Caco-2 (cell line): ENCODE measurements around the gene MTRF1L. TPM values are rescaled to one million over a fixed set of nuclear protein-coding genes. Genes with fewer than 3 reads are reported as not detected.

Experiments
- BruUV-seq: library from RNA; stranded (reverse); fragments of 400-500 nt; replicated peaks from 2 replicates; lab custom pipeline; 2021; lab: Mats Ljungman, UMichigan
- CTCF ChIA-PET: fragments of 300-600 bp; sonication (Branson Sonifier 250); formaldehyde crosslinking; loops from one replicate; lab custom pipeline; 2022; ENCODE audit warnings: antibody characterized with exemption; lab: Charles Lee
- POLR2A ChIA-PET: fragments of 300-600 bp; sonication (Branson Sonifier 250); formaldehyde crosslinking; loops from one replicate; lab custom pipeline; 2022; ENCODE audit warnings: antibody characterized with exemption; lab: Charles Lee
- DNase-seq, 2 experiments: peaks; one replicate each; pipeline versions ENCODE4 v3.0.0 to v3.0.0-alpha.2; 2020 to 2022
- H3K27me3 ChIP-seq: replicated peaks from 2 replicates; pipeline ENCODE4 v1.6.0; 2011; ENCODE audit warnings: low read length; ENCODE audit not compliant: control insufficient read depth, insufficient read depth
- H3K36me3 ChIP-seq: 2 replicates; pipeline ENCODE4 v1.5.1; 2011; ENCODE audit warnings: low read length; ENCODE audit not compliant: control insufficient read depth, insufficient read depth
- H3K4me1 ChIP-seq: fragments of 250-450 bp; sonication (Bioruptor Pico); 2 replicates; pipeline ENCODE4 v1.5.1; 2020; ENCODE audit warnings: mild to moderate bottlenecking
- H3K4me3 ChIP-seq: 2 replicates; pipeline ENCODE4 v1.5.1; 2011; ENCODE audit warnings: low read depth, mild to moderate bottlenecking, control low read depth, low read length
- H3K9me3 ChIP-seq: fragments of 250-450 bp; sonication (Bioruptor Pico); 2 replicates; pipeline ENCODE4 v1.5.1; 2020; ENCODE audit warnings: mild to moderate bottlenecking, moderate library complexity
- H3K27ac Mint-ChIP-seq: one replicate; pipeline ENCODE4 v1.8.0; 2022; ENCODE audit warnings: mixed read lengths; ENCODE audit not compliant: unreplicated experiment
- H3K27me3 Mint-ChIP-seq: one replicate; pipeline ENCODE4 v1.8.0; 2022; ENCODE audit warnings: mixed read lengths; ENCODE audit not compliant: insufficient read depth, unreplicated experiment
- H3K36me3 Mint-ChIP-seq: one replicate; pipeline ENCODE4 v1.8.0; 2022; ENCODE audit warnings: mild to moderate bottlenecking, mixed read lengths; ENCODE audit not compliant: insufficient read depth, unreplicated experiment
- H3K4me1 Mint-ChIP-seq: one replicate; pipeline ENCODE4 v1.8.0; 2022; ENCODE audit warnings: low read depth, mixed read lengths; ENCODE audit not compliant: unreplicated experiment
- H3K4me3 Mint-ChIP-seq: one replicate; pipeline ENCODE4 v1.8.0; 2022; ENCODE audit warnings: mild to moderate bottlenecking, moderate library complexity, mixed read lengths; ENCODE audit not compliant: unreplicated experiment
- H3K9me3 Mint-ChIP-seq: one replicate; pipeline ENCODE4 v1.8.0; 2022; ENCODE audit warnings: mixed read lengths; ENCODE audit not compliant: unreplicated experiment
- intact Hi-C: fragments of 100-400 bp; cut with micrococcal nuclease; formaldehyde crosslinking; loops from one replicate; pipeline ENCODE4 v1.10.0; 2022; ENCODE audit not compliant: unreplicated experiment
- total RNA-seq: library from RNA; stranded (reverse); gene quantifications from 2 replicates; pipeline ENCODE4 v1.2.3, GENCODE V29; 2022
- TF ChIP-seq, protein P1 (sequence below), 2 experiments: fragments of 200-600 bp in 1 of 2; IDR thresholded peaks; 1 replicate in 1 of 2; 2 replicates in 1 of 2; pipeline versions ENCODE4 v1.5.1 to v1.8.0; 2011 to 2022; ENCODE audit warnings: antibody characterized with exemption in 1 of 2, control low read depth in 1 of 2, inconsistent platforms in 1 of 2, low read depth in 1 of 2, low read length in 1 of 2, mild to moderate bottlenecking in 1 of 2, moderate library complexity in 1 of 2; ENCODE audit not compliant: insufficient read depth in 1 of 2, severe bottlenecking in 1 of 2, unreplicated experiment in 1 of 2

The MTRF1L gene
- total RNA-seq, 1 experiment from 2014 or later: 24.4 TPM

DNA sequence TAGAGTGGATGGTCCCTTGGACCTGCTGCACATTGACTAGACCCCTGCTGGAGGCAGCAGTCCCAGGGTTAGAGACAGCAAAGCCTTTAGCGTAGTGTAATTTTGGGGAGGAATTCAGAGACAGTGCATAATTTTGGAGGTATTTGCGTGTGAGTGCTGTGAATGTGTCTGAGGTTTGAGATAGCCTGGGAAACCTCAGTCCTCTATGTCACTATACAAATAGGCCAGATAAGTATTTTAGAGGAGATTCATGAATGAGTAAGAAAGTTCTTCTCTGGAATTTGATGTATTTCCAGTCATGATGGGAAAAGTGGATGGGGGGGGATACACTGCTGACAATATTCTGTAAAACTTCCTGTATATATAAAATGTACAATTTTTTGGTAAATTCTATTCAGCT, 25.8 kb upstream of the MTRF1L start:
- Histone ChIP-seq H3K4me3 (no peak overlapping the region), H3K4me1 (no peaks in the 10 kb centered on the region), H3K36me3 (no peaks in the 10 kb centered on the region), H3K9me3 (no peaks in the 10 kb centered on the region), H3K27me3 (no peaks in the 10 kb centered on the region)
- no peaks in the 10 kb centered on the region for H3K36me3 Mint-ChIP-seq
- ChIA-PET POLR2A (no interaction called here), CTCF (interaction anchor here (1.0 kb wide), 1 partner anchor 73 kb away, joined by 3 read pairs; no protein-coding TSS in a partner anchor)
- peaks cover 6% of the 10 kb centered on the region for H3K4me1 Mint-ChIP-seq
- no peaks in the 10 kb centered on the region for H3K9me3 Mint-ChIP-seq
- H3K4me3 Mint-ChIP-seq: no peak overlapping the region
- no TSS peak for BruUV-seq
- peaks cover 9% of the 10 kb centered on the region for H3K27me3 Mint-ChIP-seq
- TF ChIP-seq, protein P1, sequence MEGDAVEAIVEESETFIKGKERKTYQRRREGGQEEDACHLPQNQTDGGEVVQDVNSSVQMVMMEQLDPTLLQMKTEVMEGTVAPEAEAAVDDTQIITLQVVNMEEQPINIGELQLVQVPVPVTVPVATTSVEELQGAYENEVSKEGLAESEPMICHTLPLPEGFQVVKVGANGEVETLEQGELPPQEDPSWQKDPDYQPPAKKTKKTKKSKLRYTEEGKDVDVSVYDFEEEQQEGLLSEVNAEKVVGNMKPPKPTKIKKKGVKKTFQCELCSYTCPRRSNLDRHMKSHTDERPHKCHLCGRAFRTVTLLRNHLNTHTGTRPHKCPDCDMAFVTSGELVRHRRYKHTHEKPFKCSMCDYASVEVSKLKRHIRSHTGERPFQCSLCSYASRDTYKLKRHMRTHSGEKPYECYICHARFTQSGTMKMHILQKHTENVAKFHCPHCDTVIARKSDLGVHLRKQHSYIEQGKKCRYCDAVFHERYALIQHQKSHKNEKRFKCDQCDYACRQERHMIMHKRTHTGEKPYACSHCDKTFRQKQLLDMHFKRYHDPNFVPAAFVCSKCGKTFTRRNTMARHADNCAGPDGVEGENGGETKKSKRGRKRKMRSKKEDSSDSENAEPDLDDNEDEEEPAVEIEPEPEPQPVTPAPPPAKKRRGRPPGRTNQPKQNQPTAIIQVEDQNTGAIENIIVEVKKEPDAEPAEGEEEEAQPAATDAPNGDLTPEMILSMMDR (IDR thresholded peaks at IDR 0.05; ENCODE audit: insufficient read depth in 1 of 2, low read depth in 1 of 2, low read length in 1 of 2, severe bottlenecking in 1 of 2, unreplicated experiment in 1 of 2): no peak
- no peak overlapping the region for H3K27ac Mint-ChIP-seq
- no peak for DNase-seq
- intact Hi-C loops: no loop called here

- Histone ChIP-seq H3K4me3 (no peak overlapping the region), H3K4me1 (no peaks in the 10 kb centered on the region), H3K27me3 (no peaks in the 10 kb centered on the region), H3K9me3 (no peaks in the 10 kb centered on the region), H3K36me3 (no peaks in the 10 kb centered on the region)
- H3K27ac Mint-ChIP-seq: no peak overlapping the region
- intact Hi-C loops: no loop called here
- no peak for DNase-seq
- H3K4me3 Mint-ChIP-seq: no peak overlapping the region
- CTCF ChIA-PET: no interaction called here
- H3K4me1 Mint-ChIP-seq: peaks cover 6% of the 10 kb centered on the region
- no peaks in the 10 kb centered on the region for H3K36me3 Mint-ChIP-seq
- POLR2A ChIA-PET: no interaction called here
- H3K9me3 Mint-ChIP-seq: no peaks in the 10 kb centered on the region
- TF ChIP-seq, protein P1 (IDR thresholded peaks at IDR 0.05; ENCODE audit: insufficient read depth in 1 of 2, low read depth in 1 of 2, low read length in 1 of 2, severe bottlenecking in 1 of 2, unreplicated experiment in 1 of 2): no peak
- peaks cover 9% of the 10 kb centered on the region for H3K27me3 Mint-ChIP-seq
- no TSS peak for BruUV-seq
Measured at GRCh38 chr6:153027480-153027879, 25.0 kb upstream of the MTRF1L start.

- ChIA-PET CTCF (no interaction called here), POLR2A (no interaction called here)
- Mint-ChIP-seq H3K4me3 (no peak overlapping the region), H3K27me3 (peaks cover 9% of the 10 kb centered on the region), H3K9me3 (no peaks in the 10 kb centered on the region), H3K36me3 (no peaks in the 10 kb centered on the region), H3K4me1 (no peaks in the 10 kb centered on the region), H3K27ac (no peak overlapping the region)
- no peaks in the 10 kb centered on the region for H3K27me3 ChIP-seq
- BruUV-seq: no TSS peak
- no peaks in the 10 kb centered on the region for H3K36me3 ChIP-seq
- H3K9me3 ChIP-seq: no peaks in the 10 kb centered on the region
- TF ChIP-seq, protein P1 (IDR thresholded peaks at IDR 0.05; ENCODE audit: insufficient read depth in 1 of 2, low read depth in 1 of 2, low read length in 1 of 2, severe bottlenecking in 1 of 2, unreplicated experiment in 1 of 2): no peak
- no peak overlapping the region for H3K4me3 ChIP-seq
- no peak for DNase-seq
- intact Hi-C loops: loop anchor here (1.0 to 2.0 kb wide), 4 partner anchors 22 to 160 kb away; partner anchors contain the start of genes FBXO5 and MTRF1L
- H3K4me1 ChIP-seq: no peaks in the 10 kb centered on the region
Measured at GRCh38 chr6:153024709-153025017, 22.2 kb upstream of the MTRF1L start.
